Upper lobe of left lung (tissue), 6 donors: Measurements from ENCODE around the gene STON2. TPM values are rescaled to one million over a fixed set of nuclear protein-coding genes. Genes with fewer than 3 reads are reported as not detected.
A peak's percentile ranks its signal among the peaks of the same experiment; 100 is the strongest.

Experiments
- ATAC-seq, 2 donors: fragments of 200-7000 bp; cut with Tn5 transposase; one replicate each; pipeline ENCODE4 v1.9.1; 2022; ENCODE audit warnings: mild to moderate bottlenecking in 2 of 2, moderate library complexity in 2 of 2; ENCODE audit not compliant: low FRiP score in 2 of 2
- DNase-seq, 2 donors: peaks; one replicate each; pipeline ENCODE4 v3.0.0-alpha.2; 2019 to 2020
- H3K27ac ChIP-seq, 4 donors: fragments of 200-600 bp; sonication (generic); one replicate each; pipeline ENCODE4 v1.5.1; 2016 to 2019
- H3K27me3 ChIP-seq, 4 donors: fragments of 200-600 bp; sonication (generic); one replicate each; pipeline ENCODE4 v1.5.1; 2017 to 2019
- H3K36me3 ChIP-seq, 4 donors: fragments of 200-600 bp; sonication (generic); one replicate each; pipeline ENCODE4 v1.5.1; 2016 to 2019
- H3K4me1 ChIP-seq, 4 donors: fragments of 200-600 bp; sonication (generic); one replicate each; pipeline ENCODE4 v1.5.1; 2018 to 2019
- H3K4me3 ChIP-seq, 4 donors: fragments of 200-600 bp; sonication (generic); one replicate each; pipeline ENCODE4 v1.5.1; 2017 to 2019; ENCODE audit warnings: mild to moderate bottlenecking in 2 of 4, moderate library complexity in 1 of 4
- H3K9me3 ChIP-seq, 4 donors: fragments of 200-600 bp; sonication (generic); one replicate each; pipeline ENCODE4 v1.5.1; 2018 to 2019
- EP300 ChIP-seq, 4 donors: sonication (generic); formaldehyde crosslinking; IDR thresholded peaks; one replicate each; pipeline ENCODE4 v1.5.1; 2017; ENCODE audit warnings: antibody characterized with exemption in 4 of 4, control low read depth in 2 of 4
- POLR2A ChIP-seq, 4 donors: fragments of 450-650 bp; IDR thresholded peaks; one replicate each; pipeline ENCODE4 v1.5.1; 2016 to 2017; ENCODE audit warnings: antibody characterized with exemption in 4 of 4, mild to moderate bottlenecking in 2 of 4
- POLR2AphosphoS5 ChIP-seq, 2 donors: sonication (generic); formaldehyde crosslinking; IDR thresholded peaks; one replicate each; pipeline ENCODE4 v1.5.1; 2017; ENCODE audit warnings: antibody characterized with exemption in 2 of 2
- WGBS, 2 donors: methylation state at CpG; one replicate each; pipeline ENCODE4 v1.1.5; 2017 to 2018; 5-methylcytosine and 5-hydroxymethylcytosine counted together
- total RNA-seq, 6 donors: library from RNA; depleted of rRNA in 4 of 6; stranded (reverse); fragments of >200 nt in 4 of 6; gene quantifications; one replicate each; pipeline versions ENCODE4 v1.1.0 to v1.2.1, GENCODE V29; 2016 to 2021
- TF ChIP-seq, protein P1 (sequence below), 6 experiments: fragments of 450-650 bp in 4 of 6; fragments of 200-600 bp in 2 of 6; sonication (generic) in 2 of 6; IDR thresholded peaks; one replicate each; pipeline ENCODE4 v1.5.1; 2016 to 2019; ENCODE audit warnings: antibody characterized with exemption in 6 of 6
- donor health status: DM: no; HTN: no; CAD: no; lungs with moderate emphysema.
- donor health status: DM: no; HTN: yes; CAD: no; lungs with severe emphysema.

The STON2 gene
- total RNA-seq, 6 donors from 2014 or later = 22.3 to 34.8 (median 26.7) TPM

DNA sequence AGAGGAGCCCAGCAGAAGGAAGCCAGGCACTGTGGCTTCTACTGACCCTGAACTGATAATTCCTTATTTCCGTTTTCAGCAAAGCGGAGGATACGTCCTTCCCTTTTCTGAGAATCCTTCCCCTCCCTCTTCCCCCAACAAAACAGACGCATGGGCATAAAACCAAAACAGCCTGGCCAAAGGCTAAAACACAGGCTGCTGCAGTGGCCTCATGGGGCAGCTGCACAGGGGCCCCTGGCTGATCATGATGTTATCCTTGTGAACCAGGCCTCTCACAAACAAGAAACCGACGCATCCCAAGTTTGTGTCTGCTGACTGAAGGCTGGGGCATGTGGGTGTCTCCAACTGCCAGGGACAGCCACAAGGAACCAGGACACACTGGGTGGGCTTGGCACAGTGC is 23.4 kb upstream of the STON2 start:
- ATAC-seq = peak; percentile 44 to 83
- peak in 1 of 2 donors; percentile 35 for DNase-seq
- TF ChIP-seq POLR2AphosphoS5 (IDR thresholded peaks at IDR 0.05) (peak in 1 of 2 donors; percentile 30), EP300 (IDR thresholded peaks at IDR 0.05) (no peak)
- Histone ChIP-seq H3K36me3 (no peaks in the 10 kb centered on the region), H3K27me3 (no peaks in the 10 kb centered on the region), H3K4me3 (no peak overlapping the region), H3K27ac (peak overlapping the region; percentile 31 to 67 (median 61)), H3K4me1 (peaks cover 4 to 12% (median 7%) of the 10 kb centered on the region in 4 donors), H3K9me3 (no peaks in the 10 kb centered on the region)
- WGBS, 2 donors = 31 to 57% methylated on average over 6 of the region's 6 CpGs

DNA sequence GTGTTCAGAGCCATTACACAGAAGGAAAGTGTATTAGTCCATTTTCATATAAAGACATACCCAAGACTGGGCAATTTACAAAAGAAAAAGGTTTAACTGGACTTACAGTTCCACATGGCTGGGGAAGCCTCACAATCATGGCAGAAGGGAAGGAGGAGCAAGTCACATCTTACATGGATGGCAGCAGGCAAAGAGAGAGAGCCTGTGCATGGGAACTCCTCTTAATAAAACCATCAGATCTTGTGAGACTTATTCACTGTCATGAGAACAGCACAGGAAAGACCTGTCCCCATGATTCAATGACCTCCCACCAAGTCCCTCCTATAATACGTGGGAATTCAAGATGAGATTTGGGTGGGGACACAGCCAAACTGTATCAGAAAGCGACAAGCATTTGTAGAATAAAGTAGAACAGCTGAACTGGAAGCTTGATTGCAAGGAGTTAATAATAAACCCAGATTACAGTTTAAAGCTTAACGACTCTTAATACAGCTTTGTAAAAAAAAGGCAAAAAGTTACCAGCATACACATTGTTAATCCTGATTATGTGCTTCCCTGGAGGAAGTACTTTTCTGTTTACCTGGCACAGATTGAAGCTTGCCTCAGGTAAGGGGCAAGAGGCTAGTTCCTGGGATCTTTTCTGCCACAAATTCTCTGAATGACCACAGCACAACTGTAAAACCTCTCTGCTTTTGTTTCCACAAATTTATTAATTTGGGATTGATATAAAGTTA is 18.1 kb upstream of the STON2 start:
- WGBS, 2 donors = 76 to 78% methylated on average over 3 of the region's 3 CpGs

DNA sequence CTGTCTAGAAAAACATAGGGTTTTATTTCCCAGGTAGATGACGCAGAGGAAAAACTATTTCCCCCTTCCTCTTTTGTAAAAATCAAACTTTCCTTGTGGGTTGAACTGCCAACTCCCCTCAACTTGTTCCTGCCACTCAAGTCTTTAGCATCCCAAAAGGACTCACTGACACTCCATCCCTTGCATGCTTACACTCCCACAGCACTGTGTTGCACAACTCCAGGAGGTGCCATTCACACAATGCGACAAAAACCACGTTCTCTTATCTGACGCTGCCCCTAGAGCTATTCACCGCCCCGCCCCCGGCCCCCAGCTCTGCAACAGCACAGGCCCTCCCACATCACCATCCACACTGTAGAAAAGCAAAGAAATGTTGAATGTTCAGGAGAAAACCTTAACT is 16.9 kb upstream of the STON2 start:
- H3K4me3 ChIP-seq = no peak overlapping the region
- no peak for TF ChIP-seq POLR2AphosphoS5 (IDR thresholded peaks at IDR 0.05)
- TF ChIP-seq EP300 (IDR thresholded peaks at IDR 0.05) = no peak
- no peak for TF ChIP-seq POLR2A (IDR thresholded peaks at IDR 0.05)
- TF ChIP-seq, protein P1, sequence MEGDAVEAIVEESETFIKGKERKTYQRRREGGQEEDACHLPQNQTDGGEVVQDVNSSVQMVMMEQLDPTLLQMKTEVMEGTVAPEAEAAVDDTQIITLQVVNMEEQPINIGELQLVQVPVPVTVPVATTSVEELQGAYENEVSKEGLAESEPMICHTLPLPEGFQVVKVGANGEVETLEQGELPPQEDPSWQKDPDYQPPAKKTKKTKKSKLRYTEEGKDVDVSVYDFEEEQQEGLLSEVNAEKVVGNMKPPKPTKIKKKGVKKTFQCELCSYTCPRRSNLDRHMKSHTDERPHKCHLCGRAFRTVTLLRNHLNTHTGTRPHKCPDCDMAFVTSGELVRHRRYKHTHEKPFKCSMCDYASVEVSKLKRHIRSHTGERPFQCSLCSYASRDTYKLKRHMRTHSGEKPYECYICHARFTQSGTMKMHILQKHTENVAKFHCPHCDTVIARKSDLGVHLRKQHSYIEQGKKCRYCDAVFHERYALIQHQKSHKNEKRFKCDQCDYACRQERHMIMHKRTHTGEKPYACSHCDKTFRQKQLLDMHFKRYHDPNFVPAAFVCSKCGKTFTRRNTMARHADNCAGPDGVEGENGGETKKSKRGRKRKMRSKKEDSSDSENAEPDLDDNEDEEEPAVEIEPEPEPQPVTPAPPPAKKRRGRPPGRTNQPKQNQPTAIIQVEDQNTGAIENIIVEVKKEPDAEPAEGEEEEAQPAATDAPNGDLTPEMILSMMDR (IDR thresholded peaks at IDR 0.05) = no peak
- 73 to 76% methylated on average over 7 of the region's 7 CpGs for WGBS, 2 donors
- no peaks in the 10 kb centered on the region for H3K27me3 ChIP-seq
- no peak for DNase-seq
- H3K36me3 ChIP-seq = no peaks in the 10 kb centered on the region
- ATAC-seq = no peak
- no peak overlapping the region for H3K27ac ChIP-seq
- peaks cover 0 to 6% (median 0%) of the 10 kb centered on the region in 4 donors for H3K4me1 ChIP-seq
- no peaks in the 10 kb centered on the region for H3K9me3 ChIP-seq

More for the DNA sequence above, 18.1 kb upstream of the STON2 start:
- Histone ChIP-seq H3K4me1 (peaks cover 0 to 9% (median 2%) of the 10 kb centered on the region in 4 donors), H3K36me3 (no peaks in the 10 kb centered on the region), H3K27ac (no peak overlapping the region), H3K9me3 (no peaks in the 10 kb centered on the region), H3K4me3 (no peak overlapping the region), H3K27me3 (no peaks in the 10 kb centered on the region)
- no peak for DNase-seq
- no peak for ATAC-seq
- no peak for TF ChIP-seq POLR2AphosphoS5 (IDR thresholded peaks at IDR 0.05)
- no peak for TF ChIP-seq POLR2A (IDR thresholded peaks at IDR 0.05)
- TF ChIP-seq EP300 (IDR thresholded peaks at IDR 0.05) = no peak
- TF ChIP-seq, protein P1 (IDR thresholded peaks at IDR 0.05) = no peak

DNA sequence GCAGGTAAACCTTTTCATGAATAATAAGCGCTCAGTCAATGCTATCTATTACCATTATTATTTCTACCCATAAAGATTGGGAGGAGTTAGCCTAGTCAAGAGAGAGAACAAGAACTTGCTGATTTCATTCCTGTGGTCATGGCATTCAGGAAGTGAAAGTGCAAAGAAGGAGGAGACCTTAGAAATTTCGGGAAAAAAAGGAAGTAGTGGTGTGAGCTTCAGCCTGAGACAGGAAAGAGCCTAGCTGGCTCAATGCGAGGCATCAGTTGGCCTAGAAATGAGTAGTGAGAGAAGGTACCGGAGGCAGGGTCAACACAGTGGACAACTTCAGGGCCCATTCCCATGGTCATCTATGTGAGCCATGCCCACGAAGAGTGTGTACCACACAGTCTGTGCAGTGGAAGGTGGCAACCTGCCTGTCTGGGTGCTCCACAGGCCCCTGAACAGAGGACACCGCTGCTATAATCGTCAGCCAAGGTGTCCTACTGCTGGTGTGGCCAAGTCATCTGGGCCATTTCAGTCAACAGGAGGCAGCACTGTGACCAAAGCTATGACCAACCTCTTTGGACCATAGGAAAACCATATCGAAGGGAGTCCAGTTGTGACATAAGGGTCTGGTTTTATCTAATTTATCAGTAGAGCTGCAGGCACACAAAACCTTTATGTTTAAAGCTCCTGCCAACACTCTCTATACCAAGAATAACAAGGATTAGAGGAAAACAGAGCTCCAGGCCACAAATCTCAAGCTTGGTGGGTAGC is 16.2 kb upstream of the STON2 start:
- DNase-seq (peak in 1 of 2 donors; percentile 43), ATAC-seq (peak; percentile 34 to 87)
- Histone ChIP-seq H3K9me3 (no peaks in the 10 kb centered on the region), H3K27me3 (no peaks in the 10 kb centered on the region), H3K4me1 (peaks cover 0 to 6% (median 0%) of the 10 kb centered on the region in 4 donors), H3K4me3 (no peak overlapping the region), H3K27ac (no peak overlapping the region), H3K36me3 (no peaks in the 10 kb centered on the region)
- WGBS, 2 donors = 65 to 73% methylated on average over 8 of the region's 8 CpGs
- TF ChIP-seq POLR2A (IDR thresholded peaks at IDR 0.05) = no peak
- no peak for TF ChIP-seq EP300 (IDR thresholded peaks at IDR 0.05)
- no peak for TF ChIP-seq POLR2AphosphoS5 (IDR thresholded peaks at IDR 0.05)
- TF ChIP-seq, protein P1 (IDR thresholded peaks at IDR 0.05) = no peak

DNA sequence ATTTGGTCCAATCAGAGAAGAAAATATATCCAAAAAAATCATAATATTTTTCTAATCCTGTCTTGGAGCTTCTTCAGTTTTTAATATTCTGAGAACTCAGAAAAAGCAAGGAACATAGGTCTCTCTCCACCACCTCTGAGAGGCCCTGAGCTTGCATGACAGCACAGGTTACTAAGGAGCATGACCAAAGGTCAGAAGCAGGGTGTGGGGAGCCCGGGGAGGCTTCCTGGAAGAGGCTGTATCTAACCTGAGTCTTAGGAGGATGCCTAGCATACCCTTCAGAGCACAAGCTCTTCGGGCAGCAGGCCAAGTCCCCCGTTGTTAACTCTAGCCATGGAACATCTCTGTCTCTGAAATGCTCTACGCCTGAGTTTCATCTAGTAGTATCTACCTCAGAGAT is 15.7 kb upstream of the STON2 start:
- Histone ChIP-seq H3K27ac (no peak overlapping the region), H3K27me3 (no peaks in the 10 kb centered on the region), H3K9me3 (no peaks in the 10 kb centered on the region), H3K4me1 (peaks cover 0 to 6% (median 0%) of the 10 kb centered on the region in 4 donors), H3K36me3 (no peaks in the 10 kb centered on the region), H3K4me3 (no peak overlapping the region)
- 69 to 73% methylated on average over 4 of the region's 4 CpGs for WGBS, 2 donors
- TF ChIP-seq EP300 (IDR thresholded peaks at IDR 0.05) (no peak), POLR2AphosphoS5 (IDR thresholded peaks at IDR 0.05) (no peak), POLR2A (IDR thresholded peaks at IDR 0.05) (no peak)
- TF ChIP-seq, protein P1 (IDR thresholded peaks at IDR 0.05) = no peak
- no peak for DNase-seq
- no peak for ATAC-seq
